ENCODE data around the gene RSL1D1.
A peak's percentile ranks its signal among the peaks of the same experiment; 100 is the strongest.

Gene RSL1D1

DNA sequence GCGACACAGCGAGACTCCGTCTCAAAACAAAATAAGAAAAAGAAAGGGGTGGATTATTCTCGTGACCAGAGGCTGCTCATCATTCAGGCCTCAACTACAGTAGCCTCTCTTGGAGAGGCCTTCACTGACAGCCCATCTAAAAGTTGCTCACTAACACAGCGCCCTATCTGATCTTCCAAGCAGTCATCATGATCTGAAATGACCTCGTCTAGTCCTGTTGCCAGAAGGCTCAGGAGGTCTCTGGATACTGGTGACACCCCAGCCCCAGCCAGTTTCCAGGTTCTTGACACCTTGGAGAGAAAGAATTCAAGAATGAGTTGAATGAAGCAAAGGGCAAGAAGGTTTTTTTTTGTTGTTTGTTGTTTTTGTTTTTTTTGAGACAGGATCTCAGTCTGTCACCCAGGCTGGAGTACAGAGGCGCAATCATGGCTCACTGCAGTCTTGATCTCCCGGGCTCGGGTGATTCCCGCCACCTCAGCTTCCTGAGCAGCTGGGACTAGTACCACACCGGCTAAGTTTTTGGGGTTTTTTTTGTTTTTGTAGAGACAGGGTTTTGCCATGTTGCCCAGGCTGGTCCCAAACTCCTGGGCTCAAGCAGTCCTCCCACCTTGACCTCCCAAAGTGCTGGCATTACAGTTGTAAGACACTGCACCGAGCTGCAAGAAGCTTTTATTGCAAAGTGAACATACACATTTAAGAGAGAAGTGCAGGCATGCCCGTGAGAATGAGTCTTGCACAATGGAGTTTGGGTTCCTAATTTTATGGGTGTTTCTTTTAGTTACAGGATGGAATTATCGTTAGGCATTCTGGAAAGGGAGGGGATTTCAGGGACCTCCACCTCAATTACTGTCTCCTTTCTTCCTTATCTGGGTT lies 51.6 kb downstream of the RSL1D1 start:
- no peak overlapping the region for H3K4me3 ChIP-seq (ENCODE audit: control insufficient read depth, low read depth, low read length)
- no peak for TF ChIP-seq CTCF (conservative IDR thresholded peaks at IDR 0.05; ENCODE audit: control insufficient read depth, insufficient read depth, low read depth, low read length)
- no peak for DNase-seq (ENCODE audit: low read depth)

DNA sequence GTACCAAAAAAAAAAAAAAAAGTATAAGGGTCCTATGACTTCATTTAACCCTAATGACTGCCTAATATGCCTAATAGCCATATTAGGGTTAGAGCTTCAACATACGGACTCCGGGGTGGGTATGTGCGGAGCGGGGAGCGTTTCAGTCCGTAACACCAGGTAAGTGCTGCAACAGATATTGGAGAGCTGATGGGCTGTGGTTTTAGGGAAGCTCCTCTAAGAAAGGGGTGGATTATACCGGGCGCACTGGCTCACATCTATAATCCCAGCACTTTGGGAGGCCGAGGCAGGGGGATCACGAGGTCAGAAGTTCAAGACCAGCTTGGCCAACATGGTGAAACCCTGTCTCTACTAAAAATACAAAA lies 52.3 kb downstream of the RSL1D1 start:
- TF ChIP-seq CTCF (conservative IDR thresholded peaks at IDR 0.05; ENCODE audit: control insufficient read depth, insufficient read depth, low read depth, low read length) = no peak
- H3K4me3 ChIP-seq (ENCODE audit: control insufficient read depth, low read depth, low read length) = peak overlapping the region; percentile 83
- no peak for DNase-seq (ENCODE audit: low read depth)

DNA sequence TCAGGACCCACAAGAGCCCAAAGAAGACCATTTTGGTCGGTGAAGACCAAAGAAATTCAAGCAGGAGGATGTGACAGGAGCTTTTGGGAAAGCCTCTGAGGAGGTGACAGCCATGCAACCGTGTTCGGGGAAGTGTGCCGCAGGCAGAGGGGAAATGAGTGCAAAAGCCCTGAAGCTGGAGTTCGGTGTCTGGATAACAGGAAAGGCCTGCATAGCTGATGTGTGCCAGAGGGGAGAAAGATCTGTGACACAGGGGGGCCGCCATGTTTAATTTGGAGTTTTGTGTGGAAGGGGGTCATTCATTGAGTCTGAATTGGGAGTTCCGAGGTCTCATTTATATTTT lies 53.4 kb downstream of the RSL1D1 start:
- no peak for DNase-seq (ENCODE audit: low read depth)
- TF ChIP-seq CTCF (conservative IDR thresholded peaks at IDR 0.05; ENCODE audit: control insufficient read depth, insufficient read depth, low read depth, low read length) = no peak
- peak overlapping the region; percentile 83 for H3K4me3 ChIP-seq (ENCODE audit: control insufficient read depth, low read depth, low read length)

- TF ChIP-seq CTCF (conservative IDR thresholded peaks at IDR 0.05; ENCODE audit: control insufficient read depth, insufficient read depth, low read depth, low read length) = no peak
- H3K4me3 ChIP-seq (ENCODE audit: control insufficient read depth, low read depth, low read length) = peak within 1 kb of the TSS; percentile 95
- DNase-seq (ENCODE audit: low read depth) = peak; percentile 96
Observed at GRCh38 chr16:11797166-11797956, 54.0 kb downstream of the RSL1D1 start, which contains the start of gene ZC3H7A. Gene ZC3H7A (minus strand): TSS chr16:11797258. CDS start chr16:11782354, 14,904 bp downstream.

- no peak for TF ChIP-seq CTCF (conservative IDR thresholded peaks at IDR 0.05; ENCODE audit: control insufficient read depth, insufficient read depth, low read depth, low read length)
- peak; percentile 46 for DNase-seq (ENCODE audit: low read depth)
- peak overlapping the region; percentile 95 for H3K4me3 ChIP-seq (ENCODE audit: control insufficient read depth, low read depth, low read length)
Observed at GRCh38 chr16:11796227-11797165, 54.8 kb downstream of the RSL1D1 start.

GRCh38 chr16:11795887-11796226 lies 55.5 kb downstream of the RSL1D1 start:
- H3K4me3 ChIP-seq (ENCODE audit: control insufficient read depth, low read depth, low read length) = peak overlapping the region; percentile 95
- TF ChIP-seq CTCF (conservative IDR thresholded peaks at IDR 0.05; ENCODE audit: control insufficient read depth, insufficient read depth, low read depth, low read length) = no peak
- DNase-seq (ENCODE audit: low read depth) = no peak
